Measurements from ENCODE around the gene TSPAN18.

- TF ChIP-seq CTCF (IDR thresholded peaks at IDR 0.05): no peak
- no peak for TF ChIP-seq POLR2A (IDR thresholded peaks at IDR 0.05)
- no peak for TF ChIP-seq POLR2AphosphoS5 (IDR thresholded peaks at IDR 0.05)
Measured at GRCh38 chr11:44829838-44830237, 103.1 kb downstream of the TSPAN18 start.

All from breast epithelium (tissue), 3 donors.